HG03060 (cell line): ENCODE results near the gene PLD1.

Experiments
- ATAC-seq: cut with Tn5 transposase; IDR thresholded peaks from one replicate; pipeline ENCODE4 v1.9.1; 2021; ENCODE audit warnings: low read depth, moderate number of reproducible peaks; ENCODE audit not compliant: unreplicated experiment

PLD1 gene

GRCh38 chr3:171678971-171679492 is 131.3 kb downstream of the PLD1 start:
- no peak for ATAC-seq

- ATAC-seq: no peak
These were observed 132.6 kb downstream of the PLD1 start for GRCh38 chr3:171677706-171678105.

GRCh38 chr3:171676601-171677175 is 133.6 kb downstream of the PLD1 start:
- ATAC-seq: no peak

GRCh38 chr3:171673951-171674350 is 136.3 kb downstream of the PLD1 start:
- ATAC-seq: no peak

- ATAC-seq: no peak
These were observed 137.7 kb downstream of the PLD1 start for GRCh38 chr3:171672538-171672937.

GRCh38 chr3:171672124-171672523 is 138.2 kb downstream of the PLD1 start:
- no peak for ATAC-seq

- no peak for ATAC-seq
These were observed 138.6 kb downstream of the PLD1 start for GRCh38 chr3:171671709-171672108.

- no peak for ATAC-seq
These were observed 143.8 kb downstream of the PLD1 start for GRCh38 chr3:171666516-171666915.

- ATAC-seq: no peak
These were observed 146.5 kb downstream of the PLD1 start for GRCh38 chr3:171663805-171664204.

GRCh38 chr3:171661484-171661883 is 148.8 kb downstream of the PLD1 start:
- no peak for ATAC-seq

- ATAC-seq: no peak
These were observed 150.1 kb downstream of the PLD1 start for GRCh38 chr3:171660188-171660587.

- ATAC-seq: no peak
These were observed 151.4 kb downstream of the PLD1 start for GRCh38 chr3:171658841-171659240.

GRCh38 chr3:171654809-171655208 is 155.5 kb downstream of the PLD1 start:
- ATAC-seq: no peak

GRCh38 chr3:171654326-171654725 is 156.0 kb downstream of the PLD1 start:
- no peak for ATAC-seq

- ATAC-seq: no peak
These were observed 156.6 kb downstream of the PLD1 start for GRCh38 chr3:171653701-171654100.

GRCh38 chr3:171652932-171653331 is 157.4 kb downstream of the PLD1 start:
- ATAC-seq: no peak

GRCh38 chr3:171649911-171650592 is 160.2 kb downstream of the PLD1 start:
- no peak for ATAC-seq

GRCh38 chr3:171649267-171649666 is 161.0 kb downstream of the PLD1 start:
- ATAC-seq: no peak

GRCh38 chr3:171648069-171648468 is 162.2 kb downstream of the PLD1 start:
- ATAC-seq: no peak

- no peak for ATAC-seq
These were observed 163.7 kb downstream of the PLD1 start for GRCh38 chr3:171646357-171647133.

GRCh38 chr3:171644681-171645080 is 165.6 kb downstream of the PLD1 start:
- no peak for ATAC-seq
